Stimulated activated CD4-positive, alpha-beta T cell treated with anti-CD3 and anti-CD28 coated beads, Interleukin-15, amount 100 ng/mL, for 24 hours (primary cell): Measurements from ENCODE around the gene ENTREP1.
"Not testable (repeated sequence)": the region's sequence is repeated elsewhere in the genome, so short reads cannot be mapped to it uniquely, and the experiment has no call there.

Experiments
- DNase-seq: peaks from one replicate; pipeline ENCODE4 v3.0.0-alpha.2; 2020

ENTREP1 gene, protein sequence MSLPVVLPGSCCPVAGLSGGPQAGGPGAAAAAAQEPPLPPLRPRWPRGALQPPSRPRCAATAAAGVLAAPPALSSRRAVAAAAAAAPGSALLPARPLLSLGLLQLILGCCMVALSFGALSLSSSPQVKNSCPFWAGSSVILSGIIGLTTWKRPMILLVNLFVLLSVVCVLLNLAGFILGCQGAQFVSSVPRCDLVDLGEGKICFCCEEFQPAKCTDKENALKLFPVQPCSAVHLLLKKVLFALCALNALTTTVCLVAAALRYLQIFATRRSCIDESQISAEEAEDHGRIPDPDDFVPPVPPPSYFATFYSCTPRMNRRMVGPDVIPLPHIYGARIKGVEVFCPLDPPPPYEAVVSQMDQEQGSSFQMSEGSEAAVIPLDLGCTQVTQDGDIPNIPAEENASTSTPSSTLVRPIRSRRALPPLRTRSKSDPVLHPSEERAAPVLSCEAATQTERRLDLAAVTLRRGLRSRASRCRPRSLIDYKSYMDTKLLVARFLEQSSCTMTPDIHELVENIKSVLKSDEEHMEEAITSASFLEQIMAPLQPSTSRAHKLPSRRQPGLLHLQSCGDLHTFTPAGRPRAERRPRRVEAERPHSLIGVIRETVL

DNA sequence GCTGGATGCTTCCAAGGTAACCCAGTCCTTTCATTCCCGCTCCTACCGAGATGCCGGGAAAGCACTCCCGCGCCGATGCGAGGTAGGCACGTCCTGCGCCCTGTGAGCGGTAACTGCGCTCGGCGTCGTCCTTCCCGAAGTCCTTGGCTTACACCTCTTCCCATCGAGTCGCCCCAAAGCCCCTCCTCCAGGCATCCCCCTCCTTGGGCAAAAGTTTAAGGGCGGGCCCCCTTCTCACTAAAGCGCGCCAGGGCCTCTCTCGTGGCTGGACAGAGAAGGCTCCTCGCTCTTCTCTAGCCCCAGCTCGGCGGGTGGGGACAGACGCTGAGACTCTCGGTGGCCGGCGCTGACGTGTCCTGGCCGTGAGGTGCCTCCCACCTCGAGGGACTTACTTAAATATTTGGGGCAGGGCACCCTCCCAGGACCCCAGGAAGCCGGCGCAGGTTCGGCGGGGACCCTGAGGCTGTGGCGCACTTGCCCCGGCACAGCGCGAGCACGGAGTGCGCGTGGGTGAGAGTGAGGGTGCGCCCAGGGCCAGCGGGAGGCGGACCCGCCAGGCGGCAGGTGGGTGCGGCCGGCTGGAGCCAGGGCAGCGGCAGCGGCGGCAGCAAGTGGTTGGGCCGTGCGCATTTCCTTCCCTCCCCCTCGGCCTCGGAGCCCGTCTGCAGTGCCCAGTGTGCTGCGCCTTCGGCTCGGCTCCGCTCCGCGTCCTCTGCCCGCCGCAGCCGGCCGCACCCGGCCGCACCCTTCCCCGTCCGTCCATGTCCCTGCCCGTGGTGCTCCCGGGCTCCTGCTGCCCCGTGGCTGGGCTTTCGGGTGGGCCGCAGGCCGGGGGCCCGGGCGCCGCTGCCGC, at the start of gene ENTREP1:
TSS of gene ENTREP1 (plus strand) at position 667 of the 853 bp plus-strand sequence. CDS start at position 762, 95 bp downstream.
- DNase-seq, result peak; percentile 25

DNA sequence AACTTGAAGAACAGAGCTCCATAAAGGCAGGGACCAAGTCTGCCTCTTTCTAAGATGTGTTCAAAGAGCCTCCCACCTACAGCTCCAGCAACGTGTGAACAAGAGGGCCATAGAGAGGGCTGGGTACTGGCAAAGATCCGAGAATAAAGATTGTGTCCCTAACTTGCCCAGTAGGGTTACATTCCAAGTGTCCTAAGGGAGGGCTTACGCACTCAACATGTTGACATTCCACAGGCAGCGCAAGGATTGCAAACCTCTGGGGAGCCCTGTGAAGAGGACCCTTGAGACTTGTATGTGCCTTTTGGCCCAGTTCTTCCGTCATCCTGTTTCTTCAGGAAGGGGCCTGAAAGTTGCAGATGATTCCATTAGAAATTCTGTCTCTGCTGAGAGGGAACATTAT, 48.2 kb upstream of the ENTREP1 start:
- DNase-seq, result no peak

DNA sequence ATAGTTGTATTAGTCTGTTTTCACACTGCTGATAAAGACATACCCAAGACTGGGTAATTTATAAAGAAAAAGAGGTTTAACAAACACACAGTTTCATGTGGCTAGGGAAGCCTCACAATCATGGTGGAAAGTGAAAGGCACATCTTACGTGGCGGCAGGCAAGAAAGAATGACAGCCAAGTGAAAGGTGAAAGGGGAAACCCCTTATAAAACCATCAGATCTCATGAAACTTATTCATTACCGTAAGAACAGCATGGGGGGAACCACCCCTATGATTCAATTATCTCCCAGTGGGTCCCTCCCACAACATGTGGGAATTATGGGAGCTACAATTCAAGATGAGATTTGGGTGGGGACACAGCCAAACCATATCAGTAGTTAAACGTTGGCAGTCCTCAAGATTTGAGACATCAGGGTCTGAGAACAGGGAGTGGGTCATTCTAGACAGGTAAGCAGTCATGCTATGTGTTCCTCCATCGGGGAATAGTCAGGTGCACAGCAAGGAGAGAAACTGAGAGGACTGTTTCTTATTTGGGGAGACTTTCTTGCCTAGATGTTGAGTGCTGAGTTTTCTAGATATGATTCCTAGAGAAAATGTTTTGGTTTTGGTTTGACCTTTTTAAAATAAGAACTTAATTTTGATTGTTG, 45.8 kb upstream of the ENTREP1 start:
- peak; percentile 54 for DNase-seq

DNA sequence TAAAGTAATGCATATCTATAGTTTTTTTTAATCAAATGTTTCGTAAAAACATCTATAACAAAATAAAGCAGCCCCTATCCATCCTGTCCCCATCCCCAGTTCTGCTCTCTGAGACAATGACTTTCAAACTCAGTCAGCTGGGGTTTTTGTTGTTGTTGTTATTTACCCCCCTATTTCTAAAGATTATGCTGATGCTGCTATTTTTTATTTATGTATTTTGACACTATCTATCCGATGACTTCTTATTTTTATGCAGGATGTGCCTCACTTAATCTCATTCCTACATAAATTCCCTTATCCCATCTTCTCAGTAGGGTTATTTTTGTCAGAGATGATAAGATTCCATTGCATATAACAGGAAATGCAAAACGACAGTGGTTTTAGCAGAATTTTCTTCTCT, 45.3 kb upstream of the ENTREP1 start:
- no peak for DNase-seq

DNA sequence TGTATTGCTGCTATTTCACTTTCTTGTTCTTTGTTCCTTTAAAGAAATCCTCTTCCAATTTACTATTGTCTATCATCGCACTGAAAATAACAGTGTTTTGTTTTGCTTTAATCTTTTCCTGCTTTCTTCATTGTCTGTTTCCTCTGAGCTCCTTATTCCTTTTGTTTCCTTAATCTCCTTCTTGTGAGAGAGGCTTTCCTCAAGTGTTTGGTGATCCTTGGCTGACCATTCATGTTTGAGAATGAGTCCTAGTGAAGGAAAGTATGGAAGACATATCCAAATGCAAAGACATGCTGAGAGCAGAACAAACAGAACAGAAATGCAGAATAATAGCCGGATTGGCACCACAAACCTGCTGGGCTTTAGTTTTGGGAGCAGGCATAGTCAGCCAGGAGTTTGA, 42.0 kb upstream of the ENTREP1 start:
- DNase-seq, result no peak

DNA sequence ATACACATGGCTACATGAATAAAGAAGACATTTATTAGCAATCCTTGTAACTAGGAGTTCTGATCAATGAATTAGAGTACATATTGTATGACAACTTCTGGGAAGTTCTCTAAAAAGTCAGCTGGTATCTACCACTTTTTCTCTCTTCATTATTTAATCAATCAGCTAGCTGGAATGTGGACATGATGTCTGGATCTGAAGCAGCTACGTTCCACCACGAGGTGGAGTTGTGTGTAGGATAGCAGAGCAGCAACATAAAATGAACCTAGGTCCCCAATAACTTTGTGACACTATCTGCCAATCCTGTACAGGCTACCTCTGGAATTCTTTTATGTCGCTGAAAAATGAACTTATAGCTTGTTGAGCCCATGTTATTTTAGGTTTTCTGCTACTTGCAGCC, 32.9 kb upstream of the ENTREP1 start:
- DNase-seq, result no peak

DNA sequence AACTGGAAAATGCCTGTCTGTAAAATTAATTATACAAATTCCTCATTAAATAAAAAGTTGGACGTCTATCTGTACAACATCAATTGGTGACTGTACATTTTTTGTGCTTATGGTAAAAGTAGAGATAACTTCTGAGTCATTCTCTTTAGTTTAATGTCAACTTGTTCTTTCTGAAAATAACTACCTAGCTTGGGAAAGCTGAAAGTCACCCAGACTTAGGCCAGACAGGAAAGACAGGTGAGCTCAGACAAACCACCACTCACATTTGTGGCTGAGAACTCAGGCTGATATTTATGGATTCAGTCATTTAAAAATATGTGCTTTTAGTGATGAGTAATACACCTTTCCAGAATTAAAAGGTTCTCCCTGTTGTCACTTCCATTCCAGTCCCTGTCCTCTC, 31.9 kb upstream of the ENTREP1 start:
- DNase-seq, result no peak

DNA sequence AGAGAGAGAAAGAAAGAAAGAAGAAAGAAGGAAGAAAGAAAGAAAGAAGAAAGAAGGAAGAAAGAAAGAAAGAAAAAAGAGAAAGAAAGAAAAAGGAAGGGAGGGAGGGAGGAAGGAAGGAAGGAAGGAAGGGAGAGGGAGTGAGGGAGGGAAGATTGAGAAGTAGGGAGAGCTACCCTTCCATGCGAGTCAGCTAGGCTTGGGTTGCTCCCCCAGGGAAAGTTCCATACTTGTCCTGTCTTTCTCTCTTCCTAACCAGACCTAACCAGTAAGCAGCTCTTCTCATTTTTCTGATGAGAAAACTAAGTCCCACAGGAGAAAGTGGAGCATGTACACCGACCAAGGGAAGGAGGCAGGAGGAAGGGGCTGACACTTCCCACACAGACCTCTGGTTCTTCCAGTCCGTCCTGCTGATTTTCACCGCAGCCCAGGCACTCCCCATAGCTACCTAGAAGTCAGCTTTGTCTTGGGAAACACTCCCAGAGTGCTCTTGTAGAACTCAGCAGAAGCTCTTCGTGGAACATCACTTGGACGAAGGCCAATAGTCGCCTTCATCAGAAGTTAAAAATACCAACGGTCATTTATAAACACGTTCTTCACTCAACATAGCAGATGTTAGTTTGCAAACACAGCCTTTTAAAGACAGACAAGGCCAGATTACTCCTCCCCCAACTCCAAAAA, 29.0 kb upstream of the ENTREP1 start:
- DNase-seq, result no peak

DNA sequence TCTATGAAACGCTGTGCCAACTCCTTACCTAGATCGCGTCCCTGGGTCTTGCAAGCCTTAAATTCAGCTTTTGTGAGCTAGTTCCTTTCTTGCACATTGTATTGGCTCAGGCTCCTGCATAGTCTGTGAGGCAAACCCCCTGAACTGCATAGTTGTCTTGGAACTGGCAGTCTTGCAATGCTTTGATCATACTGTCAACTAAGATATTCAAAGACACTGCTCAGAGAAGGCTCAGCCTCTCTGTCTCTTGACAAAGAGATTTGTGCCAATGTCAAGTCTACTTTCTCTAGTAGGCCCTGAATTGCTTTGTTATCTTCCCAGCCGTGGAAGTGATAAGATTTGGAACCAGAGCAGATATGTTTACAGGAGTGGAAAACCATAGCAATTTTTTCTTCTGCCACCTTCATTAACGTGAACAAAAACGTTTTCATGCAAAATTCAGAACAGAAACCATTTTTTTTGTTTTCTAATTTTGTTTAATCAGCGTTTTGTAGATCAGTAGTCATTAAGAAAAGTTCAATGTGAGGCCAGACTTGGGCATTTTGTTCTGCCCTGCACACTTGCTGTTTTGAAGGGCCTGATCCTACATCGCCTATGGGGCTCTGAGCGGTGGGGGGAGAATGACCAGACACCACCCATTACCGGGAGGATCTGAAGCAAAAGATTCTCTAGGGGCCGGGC, 27.6 kb upstream of the ENTREP1 start:
- no peak for DNase-seq

DNA sequence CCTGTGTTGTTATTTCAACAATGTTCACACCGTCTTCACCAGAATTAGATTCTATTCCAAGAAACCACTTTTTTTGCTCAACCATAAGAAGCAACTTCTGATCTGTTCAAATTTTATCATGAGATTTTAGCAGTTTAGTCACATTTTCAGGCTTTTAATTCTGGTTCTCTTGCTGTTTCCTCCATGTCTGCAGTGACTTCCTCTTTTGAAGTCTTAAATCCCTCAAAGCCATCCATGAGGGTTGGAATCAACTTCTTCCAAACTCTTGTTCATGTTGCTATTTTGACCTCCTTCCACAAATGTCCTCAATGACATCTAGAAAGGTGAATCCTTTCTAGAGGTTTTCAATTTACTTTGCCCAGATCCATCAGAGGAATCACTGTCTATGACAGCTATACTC, 25.7 kb upstream of the ENTREP1 start:
- DNase-seq, result no peak

DNA sequence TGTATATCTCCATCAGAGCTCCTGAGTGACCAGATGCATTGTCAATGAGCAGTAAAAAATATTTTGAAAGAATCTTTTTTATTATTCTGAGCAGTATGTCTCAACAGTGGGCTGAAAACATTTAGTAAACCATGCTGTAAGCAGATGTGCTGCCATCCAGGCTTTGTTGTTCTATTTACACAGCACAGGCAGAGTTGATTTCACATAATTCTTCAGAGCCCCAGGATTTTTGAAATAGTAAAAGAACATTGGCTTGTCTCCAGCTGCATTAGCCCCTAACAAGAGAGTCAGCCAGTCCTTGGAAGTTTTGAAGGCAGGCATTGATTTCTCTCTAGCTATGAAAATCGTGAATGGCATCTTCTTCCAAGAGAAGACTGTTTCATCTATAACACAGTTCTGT, 25.2 kb upstream of the ENTREP1 start:
- DNase-seq, result no peak

DNA sequence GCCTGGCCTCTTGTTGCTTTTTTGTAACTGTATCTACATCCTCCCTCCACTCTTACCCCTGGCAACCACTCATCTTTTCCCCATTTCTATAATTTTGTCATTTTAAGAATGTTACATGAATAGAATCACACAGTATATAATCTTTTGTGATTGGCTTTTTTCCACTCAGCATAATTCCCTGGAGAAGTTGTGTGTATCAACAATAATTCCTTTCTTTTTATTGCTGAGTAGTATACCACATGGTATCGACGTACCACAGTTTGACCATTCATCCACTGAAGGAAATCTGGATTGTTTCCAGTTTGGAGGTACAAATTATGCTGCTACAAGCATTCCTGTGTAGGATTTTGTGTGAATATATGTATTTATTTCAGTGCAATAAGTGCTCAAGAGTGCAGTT, 21.7 kb upstream of the ENTREP1 start:
- no peak for DNase-seq

DNA sequence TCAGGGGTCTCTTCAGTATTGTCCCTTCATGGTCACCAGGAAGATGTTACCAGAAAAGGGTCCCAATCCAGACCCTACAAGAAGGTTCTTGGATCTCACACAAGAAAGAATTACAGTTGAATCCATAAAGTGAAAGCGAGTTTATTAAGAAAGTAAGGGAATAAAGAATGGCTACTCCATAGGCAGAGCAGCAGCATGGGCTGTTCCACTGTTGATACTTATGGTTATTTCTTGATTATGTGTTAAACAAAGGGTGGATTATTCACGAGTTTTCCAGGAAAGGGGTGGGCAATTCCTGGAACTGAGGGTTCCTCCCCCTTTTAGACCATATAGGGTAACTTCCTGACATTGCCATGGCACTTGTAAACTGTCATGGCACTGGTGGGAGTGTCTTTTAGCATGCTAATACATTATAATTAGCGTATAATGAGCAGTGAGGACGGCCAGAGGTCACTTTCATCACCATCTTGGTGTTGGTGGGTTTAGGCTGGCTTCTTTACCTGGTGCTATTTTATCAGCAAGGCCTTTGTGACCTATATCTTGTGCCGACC, 18.0 kb upstream of the ENTREP1 start:
- DNase-seq, result not testable (repeated sequence)

DNA sequence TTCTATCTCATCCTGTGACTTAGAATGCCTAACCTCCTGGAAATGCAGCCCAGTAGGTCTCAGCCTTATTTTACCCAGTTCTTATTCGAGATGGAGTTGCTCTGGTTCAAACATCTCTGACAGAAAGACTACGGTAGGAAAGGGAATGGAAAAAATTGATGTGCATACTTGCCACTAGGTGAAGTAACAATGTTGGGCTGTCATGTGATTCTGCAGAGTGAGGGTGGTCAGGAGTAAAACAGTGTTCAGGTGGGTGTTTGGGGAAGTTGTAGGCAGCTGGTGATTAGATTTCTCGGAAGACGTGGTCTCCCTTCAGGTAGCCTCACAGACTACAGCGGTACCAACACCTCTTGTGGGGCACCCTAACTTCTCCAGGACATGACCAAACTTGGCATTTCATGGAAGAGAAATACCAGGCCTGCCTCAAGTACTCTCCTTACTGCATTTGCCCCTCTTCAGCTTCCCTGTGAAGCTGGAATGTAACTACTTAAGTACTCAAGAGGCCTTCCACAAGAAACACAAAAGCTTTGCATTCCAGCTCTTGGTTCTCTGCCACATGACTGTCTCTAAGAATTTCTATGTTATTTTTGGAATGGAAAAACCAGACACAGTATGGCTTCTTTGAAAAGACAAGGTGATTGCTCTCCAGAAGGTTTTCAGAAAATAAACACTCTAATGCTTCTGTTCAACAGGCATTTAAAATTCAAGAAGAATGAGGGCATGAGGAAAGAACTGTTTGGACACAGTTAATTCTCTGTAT, 17.4 kb upstream of the ENTREP1 start:
- DNase-seq, result no peak

DNA sequence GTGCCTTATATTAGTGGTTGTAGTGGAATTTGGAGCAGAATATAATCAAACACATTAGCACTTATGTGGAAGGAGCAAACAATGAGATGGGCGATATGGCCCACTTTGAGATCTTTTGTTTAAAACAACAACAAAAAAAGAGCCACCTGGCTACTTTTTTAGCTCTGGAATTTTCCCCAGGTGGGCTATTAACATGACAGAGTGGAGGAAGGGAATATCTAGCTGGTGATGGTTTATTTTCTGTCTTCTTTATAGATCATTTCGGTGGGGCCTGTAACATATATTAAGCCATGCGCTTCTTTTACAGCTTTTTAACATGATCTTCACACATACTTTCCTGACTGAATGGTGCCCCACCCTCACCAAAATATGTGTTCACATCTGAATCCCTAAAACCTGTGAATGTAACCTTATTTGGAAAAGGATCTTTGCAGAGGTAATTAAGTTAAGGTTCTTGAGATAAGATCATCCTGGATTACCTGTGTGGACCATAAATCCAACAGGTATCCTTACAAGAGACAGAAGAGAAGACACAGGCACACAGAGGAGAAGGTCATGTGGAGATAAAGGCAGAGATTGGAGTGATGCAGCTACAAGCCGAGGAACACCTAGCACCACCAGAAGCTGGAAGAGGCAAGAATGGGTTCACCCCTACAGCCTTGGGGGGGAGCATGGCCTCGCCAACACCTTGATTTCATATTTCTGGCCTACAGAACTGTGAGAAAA, 16.6 kb upstream of the ENTREP1 start:
- no peak for DNase-seq

DNA sequence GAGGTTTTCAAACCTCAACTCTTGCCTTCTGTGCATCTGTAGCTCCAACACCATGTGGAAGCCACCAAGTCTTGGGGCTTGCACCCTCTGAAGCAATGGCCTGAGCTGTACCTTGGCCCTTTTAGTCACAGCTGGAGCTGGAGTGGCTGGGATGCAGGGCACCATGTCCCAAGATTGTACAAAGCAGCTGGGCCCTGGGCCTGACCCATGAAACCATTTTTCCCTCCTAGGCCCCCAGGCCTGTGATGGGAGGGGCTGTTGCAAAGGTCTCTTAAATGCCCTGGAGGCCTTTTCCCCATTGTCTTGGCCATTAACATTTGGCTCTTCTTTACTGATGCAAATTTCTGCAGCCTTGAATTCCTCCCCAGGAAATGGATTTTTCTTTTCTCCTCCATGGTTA, 11.8 kb upstream of the ENTREP1 start:
- DNase-seq, result no peak

DNA sequence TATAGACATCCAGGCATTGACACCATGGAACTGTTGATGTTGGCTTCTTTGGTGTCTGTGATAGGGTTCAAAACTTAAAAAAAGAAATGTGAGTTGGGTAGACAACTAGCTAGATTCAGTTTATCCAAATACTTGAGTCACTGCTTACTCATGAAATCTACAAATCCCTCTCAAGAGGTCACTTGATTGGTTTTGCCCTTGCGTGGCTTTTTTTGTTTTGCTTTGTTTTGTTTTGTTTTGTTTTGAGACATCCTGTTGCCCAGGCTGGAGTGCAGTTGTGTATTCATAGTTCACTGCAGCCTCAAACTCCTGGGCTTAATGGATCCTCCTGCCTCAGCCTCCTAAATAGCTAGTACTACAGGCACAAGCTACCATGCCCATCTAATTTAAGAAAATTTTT, 10.5 kb upstream of the ENTREP1 start:
- DNase-seq, result no peak

DNA sequence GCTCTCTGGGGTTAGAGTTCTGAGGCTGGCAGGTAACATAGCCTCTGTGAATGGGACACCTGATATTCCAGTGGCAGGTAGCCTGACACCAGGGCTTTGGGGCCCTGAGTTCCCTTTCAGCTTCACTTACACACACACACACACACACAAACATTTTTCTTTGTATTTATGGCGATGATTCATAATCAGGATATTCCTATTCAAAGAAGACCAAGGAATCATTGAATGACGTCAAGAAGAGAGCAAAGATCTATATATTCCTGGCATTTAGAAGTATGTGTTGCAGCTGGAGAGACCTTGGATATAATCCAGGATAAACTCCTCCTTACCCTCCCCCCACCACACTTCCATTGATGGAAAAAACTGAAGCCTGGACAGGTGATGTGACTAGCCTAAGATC, 7.9 kb upstream of the ENTREP1 start:
- no peak for DNase-seq

DNA sequence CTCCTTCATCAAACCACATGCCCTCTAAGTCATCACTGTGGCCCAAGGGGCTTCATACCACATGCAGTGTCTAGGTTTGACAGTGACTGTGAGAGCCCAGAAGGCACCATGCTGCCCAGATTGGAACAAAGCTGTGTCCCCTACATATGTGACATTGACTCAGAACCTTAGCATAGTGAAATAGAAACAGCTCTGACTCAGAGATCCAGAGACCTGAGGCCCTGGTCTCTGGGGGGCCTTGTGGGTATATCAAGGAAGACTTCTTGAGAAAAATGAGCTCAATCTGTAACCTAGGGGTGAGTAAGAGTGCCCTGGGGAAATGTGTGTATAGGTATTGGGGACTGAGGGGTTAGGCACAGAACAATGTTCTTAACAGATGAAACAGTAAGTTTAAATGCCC, 7.1 kb upstream of the ENTREP1 start:
- DNase-seq, result peak; percentile 46

DNA sequence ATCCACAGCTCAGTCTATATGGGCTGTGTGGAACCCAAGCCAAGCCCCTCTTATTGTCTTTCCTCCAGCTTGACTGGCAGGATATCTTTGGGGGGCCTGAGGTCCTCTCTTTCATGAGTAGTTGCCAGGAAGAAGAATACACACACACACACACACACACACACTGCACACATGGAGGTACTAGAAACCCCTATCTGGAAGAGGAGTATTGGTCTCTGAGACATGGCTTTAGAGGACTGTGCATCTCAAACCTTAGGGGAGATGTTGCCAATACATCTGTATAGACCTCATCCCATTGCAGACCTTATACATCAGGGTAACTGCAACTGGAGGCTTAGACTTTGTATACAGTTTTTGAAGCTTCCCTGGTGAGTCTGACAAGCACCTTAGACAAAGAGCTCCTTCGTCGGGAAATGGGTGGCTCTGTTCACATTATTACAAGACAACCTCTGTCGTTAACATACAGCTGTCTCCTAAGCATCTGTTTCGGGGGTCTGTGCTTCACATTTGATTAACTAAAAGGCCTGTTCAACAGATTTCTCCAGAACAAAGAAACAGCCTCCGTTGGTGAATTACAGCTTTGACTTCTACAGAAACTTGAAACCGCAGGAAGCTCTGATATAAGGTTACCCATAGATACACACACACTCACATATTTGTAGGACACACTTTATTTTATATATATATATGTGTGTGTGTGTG, 5.5 kb upstream of the ENTREP1 start:
- DNase-seq, result no peak
